ENCODE data around the gene PTPRM. TPM values are rescaled to one million over a fixed set of nuclear protein-coding genes. Genes with fewer than 3 reads are reported as not detected.

The PTPRM gene
- total RNA-seq, 1 donor from 2014 or later, result 131 TPM

DNA sequence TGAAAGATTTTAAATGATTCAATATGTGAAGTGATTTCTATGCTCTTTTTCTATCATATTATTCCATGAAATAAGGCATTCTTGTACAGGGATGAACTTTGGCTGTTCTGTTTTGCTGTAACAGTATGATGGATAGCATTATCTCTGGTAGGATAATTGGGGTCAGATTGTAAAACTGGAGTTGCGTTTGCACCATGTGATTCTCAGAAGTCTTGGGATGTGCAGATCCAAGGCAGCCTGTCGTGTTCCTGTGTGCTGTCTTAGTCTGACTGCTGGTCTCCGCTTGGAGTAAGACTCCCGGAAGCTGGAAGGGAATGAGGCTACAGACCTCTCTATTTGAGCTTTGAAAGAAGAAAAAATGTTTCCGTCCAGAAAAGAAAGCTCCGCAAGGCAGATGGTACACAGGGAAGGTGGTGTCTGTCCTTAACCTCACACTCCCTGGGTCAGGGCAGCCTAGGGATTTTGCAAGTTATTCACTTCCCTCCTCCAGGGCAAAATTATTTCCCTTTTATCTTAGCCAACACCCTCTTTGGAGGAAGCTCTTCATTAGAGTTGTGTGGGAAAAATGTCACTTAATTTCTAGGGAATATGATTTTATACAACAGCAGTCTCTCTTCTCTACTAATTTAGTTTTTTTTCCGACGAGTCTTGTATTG is 250.6 kb downstream of the PTPRM start:
- peaks cover 15% of the 10 kb centered on the region for H3K36me3 Mint-ChIP-seq (ENCODE audit: low read depth)
- H3K9me3 Mint-ChIP-seq (ENCODE audit: low read depth), result peaks cover 22% of the 10 kb centered on the region
- DNase-seq (ENCODE audit: low spot score), result no peak
- no peak for TF ChIP-seq CTCF (IDR thresholded peaks at IDR 0.05)
- H3K4me3 Mint-ChIP-seq (ENCODE audit: unreplicated experiment), result no peak overlapping the region
- H3K4me1 Mint-ChIP-seq (ENCODE audit: low read depth), result peaks cover 20% of the 10 kb centered on the region
- peak overlapping the region; percentile 8 for H3K27ac Mint-ChIP-seq (ENCODE audit: unreplicated experiment)
- H3K27me3 Mint-ChIP-seq (ENCODE audit: low read depth), result no peaks in the 10 kb centered on the region

- peak overlapping the region; percentile 67 for H3K27ac Mint-ChIP-seq (ENCODE audit: unreplicated experiment)
- H3K9me3 Mint-ChIP-seq (ENCODE audit: low read depth), result no peaks in the 10 kb centered on the region
- no peak for TF ChIP-seq CTCF (IDR thresholded peaks at IDR 0.05)
- no peak for DNase-seq (ENCODE audit: low spot score)
- peaks cover 2% of the 10 kb centered on the region for H3K36me3 Mint-ChIP-seq (ENCODE audit: low read depth)
- H3K4me3 Mint-ChIP-seq (ENCODE audit: unreplicated experiment), result no peak overlapping the region
- H3K27me3 Mint-ChIP-seq (ENCODE audit: low read depth), result no peaks in the 10 kb centered on the region
- H3K4me1 Mint-ChIP-seq (ENCODE audit: low read depth), result peaks cover 24% of the 10 kb centered on the region
Observed at GRCh38 chr18:7821784-7822183, 254.7 kb downstream of the PTPRM start.

- TF ChIP-seq CTCF (IDR thresholded peaks at IDR 0.05), result no peak
- Mint-ChIP-seq H3K27ac (ENCODE audit: unreplicated experiment) (no peak overlapping the region), H3K9me3 (ENCODE audit: low read depth) (no peaks in the 10 kb centered on the region), H3K27me3 (ENCODE audit: low read depth) (no peaks in the 10 kb centered on the region), H3K36me3 (ENCODE audit: low read depth) (peaks cover 2% of the 10 kb centered on the region), H3K4me3 (ENCODE audit: unreplicated experiment) (no peak overlapping the region), H3K4me1 (ENCODE audit: low read depth) (peaks cover 24% of the 10 kb centered on the region)
- DNase-seq (ENCODE audit: low spot score), result no peak
Observed at GRCh38 chr18:7822435-7823331, 255.6 kb downstream of the PTPRM start.

GRCh38 chr18:7824970-7825369 is 257.9 kb downstream of the PTPRM start:
- no peak overlapping the region for H3K4me3 Mint-ChIP-seq (ENCODE audit: unreplicated experiment)

More at GRCh38 chr18:7824970-7825369, 257.9 kb downstream of the PTPRM start:
- no peaks in the 10 kb centered on the region for H3K27me3 Mint-ChIP-seq (ENCODE audit: low read depth)
- H3K27ac Mint-ChIP-seq (ENCODE audit: unreplicated experiment), result peak overlapping the region; percentile 59
- no peaks in the 10 kb centered on the region for H3K9me3 Mint-ChIP-seq (ENCODE audit: low read depth)
- H3K4me1 Mint-ChIP-seq (ENCODE audit: low read depth), result peaks cover 17% of the 10 kb centered on the region
- no peak for DNase-seq (ENCODE audit: low spot score)
- no peak for TF ChIP-seq CTCF (IDR thresholded peaks at IDR 0.05)
- H3K36me3 Mint-ChIP-seq (ENCODE audit: low read depth), result peaks cover 2% of the 10 kb centered on the region
